Fibroblast of mammary gland (primary cell): ENCODE data around the gene METAP2.
"Not testable (repeated sequence)": the region's sequence is repeated elsewhere in the genome, so short reads cannot be mapped to it uniquely, and the experiment has no call there.

ENCODE experiments used
- DNase-seq: peaks from one replicate; pipeline ENCODE4 v3.0.0-alpha.2; 2010; ENCODE audit warnings: low read depth
- H3K4me3 ChIP-seq: 2 replicates; pipeline ENCODE4 v1.5.1; 2011; ENCODE audit warnings: low read depth, mild to moderate bottlenecking, low read length, moderate library complexity; ENCODE audit not compliant: control insufficient read depth
- TF ChIP-seq, protein P1 (sequence below): conservative IDR thresholded peaks from 2 replicates; pipeline ENCODE4 v1.5.1; 2011; ENCODE audit warnings: low read depth, low read length, inconsistent platforms; ENCODE audit not compliant: control insufficient read depth, insufficient read depth

Gene METAP2

DNA sequence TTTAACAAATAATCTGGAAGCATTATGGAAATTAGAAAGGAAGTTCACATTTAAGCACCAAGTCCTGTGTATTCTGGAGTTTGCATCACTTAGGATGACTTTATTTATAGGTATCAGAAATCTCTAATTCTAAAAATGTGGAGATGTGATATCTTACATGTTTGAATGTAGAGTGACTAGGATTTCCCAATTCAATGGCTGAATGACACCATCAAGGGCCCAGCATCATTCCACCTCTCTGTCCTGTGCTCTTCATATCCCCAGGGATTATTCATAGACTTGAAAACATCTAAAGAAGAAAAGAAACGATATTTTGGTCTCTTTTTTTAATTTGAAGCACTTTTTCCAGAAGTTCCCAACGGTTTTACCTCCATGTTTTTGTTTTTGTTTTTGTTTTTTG, 15.2 kb upstream of the METAP2 start:
- TF ChIP-seq, protein P1, sequence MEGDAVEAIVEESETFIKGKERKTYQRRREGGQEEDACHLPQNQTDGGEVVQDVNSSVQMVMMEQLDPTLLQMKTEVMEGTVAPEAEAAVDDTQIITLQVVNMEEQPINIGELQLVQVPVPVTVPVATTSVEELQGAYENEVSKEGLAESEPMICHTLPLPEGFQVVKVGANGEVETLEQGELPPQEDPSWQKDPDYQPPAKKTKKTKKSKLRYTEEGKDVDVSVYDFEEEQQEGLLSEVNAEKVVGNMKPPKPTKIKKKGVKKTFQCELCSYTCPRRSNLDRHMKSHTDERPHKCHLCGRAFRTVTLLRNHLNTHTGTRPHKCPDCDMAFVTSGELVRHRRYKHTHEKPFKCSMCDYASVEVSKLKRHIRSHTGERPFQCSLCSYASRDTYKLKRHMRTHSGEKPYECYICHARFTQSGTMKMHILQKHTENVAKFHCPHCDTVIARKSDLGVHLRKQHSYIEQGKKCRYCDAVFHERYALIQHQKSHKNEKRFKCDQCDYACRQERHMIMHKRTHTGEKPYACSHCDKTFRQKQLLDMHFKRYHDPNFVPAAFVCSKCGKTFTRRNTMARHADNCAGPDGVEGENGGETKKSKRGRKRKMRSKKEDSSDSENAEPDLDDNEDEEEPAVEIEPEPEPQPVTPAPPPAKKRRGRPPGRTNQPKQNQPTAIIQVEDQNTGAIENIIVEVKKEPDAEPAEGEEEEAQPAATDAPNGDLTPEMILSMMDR = no peak
- no peak for DNase-seq
- no peak overlapping the region for H3K4me3 ChIP-seq

DNA sequence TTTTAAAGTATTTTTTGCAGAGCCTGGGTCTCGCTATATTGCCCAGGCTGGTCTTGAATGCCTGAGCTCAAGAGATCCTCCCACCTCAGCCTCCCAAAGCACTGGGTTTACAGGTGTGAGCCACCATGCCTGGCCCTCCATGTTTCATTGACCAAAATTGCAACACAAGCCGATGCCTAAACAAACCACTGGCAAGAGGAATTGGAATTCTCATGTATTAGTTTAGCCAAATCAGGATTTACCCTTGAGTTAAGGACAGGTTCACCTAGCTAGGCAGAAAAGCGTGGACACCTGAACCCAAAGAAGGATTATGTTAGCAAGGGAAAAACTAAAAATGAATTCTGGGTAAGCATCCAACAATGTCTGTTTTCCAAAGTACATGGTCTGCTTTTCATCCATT, 14.6 kb upstream of the METAP2 start:
- DNase-seq = no peak
- TF ChIP-seq, protein P1 = no peak
- H3K4me3 ChIP-seq = no peak overlapping the region

DNA sequence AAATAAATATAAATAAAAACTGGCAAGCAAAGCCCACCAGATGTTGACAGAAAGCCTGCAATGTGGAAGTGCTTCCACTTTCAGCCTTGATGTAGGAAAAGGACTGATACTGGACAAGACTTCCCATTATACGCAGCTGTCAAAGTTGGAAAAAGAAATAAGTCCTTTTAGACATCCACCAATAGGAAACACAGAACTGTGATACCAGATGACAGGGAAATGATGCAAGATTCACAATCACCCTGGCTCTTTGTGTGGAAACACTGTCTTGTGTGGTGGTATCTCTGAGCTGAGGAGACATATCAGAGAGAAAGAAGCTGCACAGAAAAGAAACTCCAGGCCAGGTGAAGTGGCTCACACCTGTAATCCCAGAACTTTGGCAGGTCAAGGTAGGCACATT, 13.8 kb upstream of the METAP2 start:
- DNase-seq = no peak
- TF ChIP-seq, protein P1 = no peak

DNA sequence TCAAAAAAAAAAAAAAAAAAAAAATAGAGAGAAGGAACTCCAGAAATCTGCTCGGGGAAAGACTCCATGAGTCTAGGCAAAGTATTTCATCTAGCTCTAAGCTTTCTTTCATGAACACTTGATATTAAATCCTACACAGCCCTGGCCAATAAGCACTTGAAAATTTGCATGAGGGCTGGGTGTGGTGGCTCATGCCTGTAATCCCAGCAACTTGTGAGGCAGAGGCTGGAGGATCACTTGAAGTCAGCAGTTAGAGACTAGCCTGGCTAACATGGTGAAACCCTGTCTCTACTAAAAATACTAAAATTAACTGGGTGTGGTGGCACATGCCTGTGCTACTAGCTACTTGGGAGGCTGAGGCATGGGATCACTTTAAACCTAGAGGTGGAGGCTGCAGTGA, 13.1 kb upstream of the METAP2 start:
- no peak overlapping the region for H3K4me3 ChIP-seq
- TF ChIP-seq, protein P1 = no peak
- no peak for DNase-seq

More for the DNA sequence above, 13.8 kb upstream of the METAP2 start:
- H3K4me3 ChIP-seq = no peak overlapping the region

DNA sequence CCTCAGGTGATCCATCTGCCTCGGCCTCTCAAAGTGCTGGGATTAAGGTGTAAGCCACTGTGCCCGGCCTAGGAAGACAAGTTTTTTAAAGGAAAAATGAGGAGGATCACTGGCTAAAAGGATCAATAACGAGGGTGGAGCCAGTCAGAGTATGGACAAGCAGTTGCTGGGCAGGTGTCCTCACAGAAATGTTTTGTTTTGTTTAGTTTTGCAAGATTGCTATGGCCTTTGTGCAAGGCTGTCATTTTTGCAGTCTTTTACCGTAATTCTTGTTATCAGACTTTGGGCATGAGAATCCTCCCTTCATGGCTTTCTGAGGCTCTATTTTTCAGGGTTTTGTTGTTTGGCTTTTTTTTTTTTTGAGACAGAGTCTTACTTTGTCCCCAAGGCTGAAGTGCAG, 11.9 kb upstream of the METAP2 start:
- no peak overlapping the region for H3K4me3 ChIP-seq
- DNase-seq = no peak
- TF ChIP-seq, protein P1 = no peak

DNA sequence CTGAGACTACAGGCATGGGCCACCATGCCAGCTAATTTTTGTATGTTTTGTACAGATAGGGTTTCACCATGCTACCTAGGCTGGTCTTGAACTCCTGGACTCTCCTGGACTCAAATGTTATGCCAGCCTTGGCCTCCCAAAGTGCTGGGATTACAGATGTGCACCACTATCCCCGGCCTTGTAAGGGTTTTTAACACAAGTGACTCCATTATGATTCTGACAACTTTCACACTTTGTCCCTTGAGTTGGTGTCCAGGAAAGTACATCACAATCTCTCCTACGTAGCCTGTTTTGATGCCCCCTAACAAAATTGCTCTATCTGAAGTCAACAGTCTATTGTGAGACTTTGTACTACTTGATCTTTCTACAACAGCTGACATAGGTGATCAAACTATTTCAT, 11.4 kb upstream of the METAP2 start:
- H3K4me3 ChIP-seq = no peak overlapping the region
- TF ChIP-seq, protein P1 = no peak
- DNase-seq = no peak

DNA sequence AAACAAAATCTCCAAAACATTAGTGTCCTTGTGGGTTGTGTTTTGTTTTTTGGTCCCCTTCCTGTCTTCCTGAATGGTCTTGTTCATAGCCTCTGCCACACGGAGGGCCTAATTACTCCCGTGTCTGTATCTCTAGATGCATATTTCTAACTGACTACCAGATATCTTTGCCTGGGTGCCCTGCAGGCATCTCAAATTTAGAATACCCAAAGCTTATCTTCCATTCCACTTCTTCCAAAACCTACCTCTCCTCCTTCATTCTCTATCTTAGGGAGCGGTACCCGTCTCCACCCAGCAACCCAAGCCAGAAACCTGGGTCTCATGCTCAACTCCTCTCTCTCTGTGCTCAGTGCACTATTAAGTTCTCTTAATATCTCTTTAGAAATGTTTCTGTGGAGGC, 10.9 kb upstream of the METAP2 start:
- DNase-seq = no peak
- TF ChIP-seq, protein P1 = no peak

DNA sequence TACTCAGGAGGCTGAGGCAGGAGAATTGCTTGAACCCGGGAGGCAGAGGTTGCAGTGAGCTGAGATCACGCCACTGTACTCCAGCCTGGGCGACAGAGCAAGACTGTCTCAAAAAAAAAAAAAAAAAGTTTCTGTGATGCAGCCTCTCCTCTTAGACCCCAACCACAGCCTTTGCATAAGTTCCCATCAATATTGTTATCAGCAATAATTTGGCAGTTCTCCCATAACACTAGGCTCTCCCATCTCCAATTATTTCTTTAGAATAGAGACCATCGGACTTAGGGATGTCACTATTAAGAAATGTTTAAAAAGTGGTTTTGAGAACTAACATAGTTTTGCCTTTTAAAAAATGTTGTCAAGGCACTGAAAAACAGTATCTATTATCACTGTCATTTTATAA, 10.2 kb upstream of the METAP2 start:
- H3K4me3 ChIP-seq, DNase-seq: not testable (repeated sequence)

More for the DNA sequence above, 10.9 kb upstream of the METAP2 start:
- H3K4me3 ChIP-seq = no peak overlapping the region
